Esophagus squamous epithelium (tissue), 5 donors: ENCODE data around the gene FAM187B. TPM values are rescaled to one million over a fixed set of nuclear protein-coding genes. Genes with fewer than 3 reads are reported as not detected.

Experiments used
- DNase-seq: peaks from one replicate; lab custom pipeline; 2025; lab: John Stamatoyannopoulos, UW
- H3K27ac ChIP-seq, 4 donors: fragments of 200-600 bp; sonication (generic); one replicate each; pipeline ENCODE4 v1.5.1; 2016 to 2019; ENCODE audit warnings: mild to moderate bottlenecking in 1 of 4
- H3K27me3 ChIP-seq, 4 donors: fragments of 200-600 bp; sonication (generic); 1 replicate in 3 of 4; 2 replicates in 1 of 4; pipeline versions ENCODE4 v1.5.1 to v1.6.0; 2017 to 2021; ENCODE audit warnings: antibody characterized with exemption in 1 of 4
- H3K36me3 ChIP-seq, 3 donors: fragments of 200-600 bp; sonication (generic); one replicate each; pipeline ENCODE4 v1.5.1; 2016 to 2019
- H3K4me1 ChIP-seq, 3 donors: fragments of 200-600 bp; sonication (generic); one replicate each; pipeline ENCODE4 v1.5.1; 2017 to 2019
- H3K4me3 ChIP-seq, 4 donors: fragments of 200-600 bp; sonication (generic); 1 replicate in 3 of 4; 2 replicates in 1 of 4; pipeline ENCODE4 v1.5.1; 2016 to 2019; ENCODE audit warnings: mild to moderate bottlenecking in 2 of 4, moderate library complexity in 1 of 4
- H3K9me3 ChIP-seq, 3 donors: fragments of 200-600 bp; sonication (generic); one replicate each; pipeline ENCODE4 v1.5.1; 2016 to 2019
- POLR2A ChIP-seq, 4 donors: fragments of 450-650 bp; IDR thresholded peaks; one replicate each; pipeline ENCODE4 v1.6.1; 2017; ENCODE audit warnings: antibody characterized with exemption in 4 of 4, mild to moderate bottlenecking in 4 of 4, moderate library complexity in 3 of 4
- WGBS, 2 donors: methylation state at CpG; one replicate each; pipeline ENCODE4 v1.1.5; 2018; 5-methylcytosine and 5-hydroxymethylcytosine counted together
- intact Hi-C: fragments of 100-400 bp; cut with DNase I; formaldehyde crosslinking; loops from one replicate; pipeline ENCODE4 v1.15.0; 2022
- total RNA-seq, 4 donors: library from RNA; depleted of rRNA; stranded (reverse); fragments of >200 nt; gene quantifications; one replicate each; pipeline ENCODE4 v1.1.0, GENCODE V29; 2016
- TF ChIP-seq, protein P1 (sequence below), 6 experiments: fragments of 450-650 bp in 4 of 6; fragments of 200-600 bp in 2 of 6; sonication (generic) in 2 of 6; IDR thresholded peaks; one replicate each; pipeline ENCODE4 v1.5.1; 2016 to 2019; ENCODE audit warnings: antibody characterized with exemption in 6 of 6, mild to moderate bottlenecking in 4 of 6, moderate library complexity in 4 of 6
- donor health status: DM: yes; HTN: yes; CAD: no.

The FAM187B gene
- total RNA-seq, 4 donors from 2014 or later: not detected

GRCh38 chr19:35266520-35267352 is 38.2 kb upstream of the FAM187B start:
- peak overlapping the region; percentile 94 to 98 (median 96) for H3K27ac ChIP-seq
- peaks cover 21 to 68% (median 32%) of the 10 kb centered on the region in 3 donors for H3K4me1 ChIP-seq
- no peak for DNase-seq
- intact Hi-C loops: no loop called here
- peaks cover 0 to 63% (median 16%) of the 10 kb centered on the region in 3 donors for H3K36me3 ChIP-seq
- 70 to 73% methylated on average over 2 to 12 of the region's 39 CpGs for WGBS, 2 donors
- H3K9me3 ChIP-seq: no peaks in the 10 kb centered on the region
- peak overlapping the region; percentile 63 to 95 (median 75) for H3K4me3 ChIP-seq
- no peak for TF ChIP-seq POLR2A (IDR thresholded peaks at IDR 0.05)
- H3K27me3 ChIP-seq: no peaks in the 10 kb centered on the region

- no peaks in the 10 kb centered on the region for H3K9me3 ChIP-seq
- H3K4me3 ChIP-seq: no peak overlapping the region
- WGBS, 2 donors: 74% methylated on average over 6 to 7 of the region's 10 CpGs
- H3K27me3 ChIP-seq: no peaks in the 10 kb centered on the region
- TF ChIP-seq, protein P1, sequence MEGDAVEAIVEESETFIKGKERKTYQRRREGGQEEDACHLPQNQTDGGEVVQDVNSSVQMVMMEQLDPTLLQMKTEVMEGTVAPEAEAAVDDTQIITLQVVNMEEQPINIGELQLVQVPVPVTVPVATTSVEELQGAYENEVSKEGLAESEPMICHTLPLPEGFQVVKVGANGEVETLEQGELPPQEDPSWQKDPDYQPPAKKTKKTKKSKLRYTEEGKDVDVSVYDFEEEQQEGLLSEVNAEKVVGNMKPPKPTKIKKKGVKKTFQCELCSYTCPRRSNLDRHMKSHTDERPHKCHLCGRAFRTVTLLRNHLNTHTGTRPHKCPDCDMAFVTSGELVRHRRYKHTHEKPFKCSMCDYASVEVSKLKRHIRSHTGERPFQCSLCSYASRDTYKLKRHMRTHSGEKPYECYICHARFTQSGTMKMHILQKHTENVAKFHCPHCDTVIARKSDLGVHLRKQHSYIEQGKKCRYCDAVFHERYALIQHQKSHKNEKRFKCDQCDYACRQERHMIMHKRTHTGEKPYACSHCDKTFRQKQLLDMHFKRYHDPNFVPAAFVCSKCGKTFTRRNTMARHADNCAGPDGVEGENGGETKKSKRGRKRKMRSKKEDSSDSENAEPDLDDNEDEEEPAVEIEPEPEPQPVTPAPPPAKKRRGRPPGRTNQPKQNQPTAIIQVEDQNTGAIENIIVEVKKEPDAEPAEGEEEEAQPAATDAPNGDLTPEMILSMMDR (IDR thresholded peaks at IDR 0.05): no peak
- no peak for TF ChIP-seq POLR2A (IDR thresholded peaks at IDR 0.05)
- peaks cover 21 to 65% (median 32%) of the 10 kb centered on the region in 3 donors for H3K4me1 ChIP-seq
- H3K36me3 ChIP-seq: peaks cover 0 to 63% (median 9%) of the 10 kb centered on the region in 3 donors
- intact Hi-C loops: no loop called here
- peak overlapping the region in 3 of 4 donors; percentile 94 to 98 (median 98) for H3K27ac ChIP-seq
- DNase-seq: no peak
Observed at GRCh38 chr19:35265900-35266519, 37.5 kb upstream of the FAM187B start.

DNA sequence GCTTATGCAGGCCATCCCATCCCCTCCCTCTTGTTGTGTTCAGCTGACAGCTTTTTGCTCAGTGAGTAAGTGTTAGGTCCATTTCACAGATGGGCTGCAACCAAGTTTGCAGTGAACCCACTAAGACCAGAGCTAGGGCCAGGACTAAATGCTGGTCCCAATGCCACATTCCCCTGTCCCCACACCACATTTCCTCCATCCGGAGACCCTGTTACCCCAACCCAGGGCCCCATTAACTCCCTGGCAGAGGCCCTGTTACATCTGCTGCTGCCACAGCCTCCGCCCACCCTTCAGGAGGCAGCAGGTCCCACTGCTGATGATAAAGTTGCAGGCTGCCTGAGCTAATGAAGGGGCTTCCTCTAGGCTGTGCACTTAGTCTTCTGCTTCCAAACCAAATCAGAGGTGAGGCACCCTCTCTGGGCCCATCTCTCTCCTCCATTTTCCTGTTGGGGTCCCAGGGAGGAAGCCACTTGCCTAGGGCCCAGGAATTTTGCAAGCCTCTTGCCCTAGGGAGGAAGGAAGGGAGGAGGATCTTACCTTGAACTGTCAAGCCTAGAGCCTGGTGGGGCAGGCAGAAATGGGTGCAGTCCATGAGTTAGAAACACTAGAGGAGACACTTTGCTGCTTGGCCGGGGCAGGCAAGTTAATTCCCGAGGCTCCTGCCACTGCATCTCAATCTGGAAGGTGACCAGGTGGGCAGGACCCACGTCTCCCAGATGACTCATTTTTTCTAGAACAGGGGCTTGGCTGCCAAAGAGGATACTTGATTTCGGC is 36.8 kb upstream of the FAM187B start:
- no peaks in the 10 kb centered on the region for H3K27me3 ChIP-seq
- H3K4me1 ChIP-seq: peaks cover 21 to 59% (median 29%) of the 10 kb centered on the region in 3 donors
- H3K27ac ChIP-seq: peak overlapping the region in 3 of 4 donors; percentile 94 to 98 (median 98)
- H3K4me3 ChIP-seq: no peak overlapping the region
- intact Hi-C loops: no loop called here
- no peak for DNase-seq
- WGBS, 2 donors: 12 to 22% methylated on average over 3 to 4 of the region's 6 CpGs
- TF ChIP-seq POLR2A (IDR thresholded peaks at IDR 0.05): no peak
- TF ChIP-seq, protein P1 (IDR thresholded peaks at IDR 0.05): no peak
- peaks cover 0 to 62% (median 2%) of the 10 kb centered on the region in 3 donors for H3K36me3 ChIP-seq
- H3K9me3 ChIP-seq: no peaks in the 10 kb centered on the region

GRCh38 chr19:35264268-35265125 is 36.0 kb upstream of the FAM187B start:
- H3K4me3 ChIP-seq: no peak overlapping the region
- H3K27ac ChIP-seq: peak overlapping the region in 3 of 4 donors; percentile 94 to 98 (median 98)
- TF ChIP-seq, protein P1 (IDR thresholded peaks at IDR 0.05): no peak
- peaks cover 17 to 51% (median 22%) of the 10 kb centered on the region in 3 donors for H3K4me1 ChIP-seq
- no peaks in the 10 kb centered on the region for H3K9me3 ChIP-seq
- 58 to 60% methylated on average over 5 to 7 of the region's 7 CpGs for WGBS, 2 donors
- peaks cover 0 to 63% (median 0%) of the 10 kb centered on the region in 3 donors for H3K36me3 ChIP-seq
- DNase-seq: no peak
- H3K27me3 ChIP-seq: no peaks in the 10 kb centered on the region
- intact Hi-C loops: no loop called here
